CD4-positive, alpha-beta T cell treated with Interleukin-4 for 1 hour (primary cell): Measurements from ENCODE around the gene ORAI2.
"Not testable (repeated sequence)": the region's sequence is repeated elsewhere in the genome, so short reads cannot be mapped to it uniquely, and the experiment has no call there.

Source experiments
- DNase-seq, 2 donors: peaks; one replicate each; pipeline ENCODE4 v3.0.0-alpha.2; 2020 to 2022

ORAI2 gene

DNA sequence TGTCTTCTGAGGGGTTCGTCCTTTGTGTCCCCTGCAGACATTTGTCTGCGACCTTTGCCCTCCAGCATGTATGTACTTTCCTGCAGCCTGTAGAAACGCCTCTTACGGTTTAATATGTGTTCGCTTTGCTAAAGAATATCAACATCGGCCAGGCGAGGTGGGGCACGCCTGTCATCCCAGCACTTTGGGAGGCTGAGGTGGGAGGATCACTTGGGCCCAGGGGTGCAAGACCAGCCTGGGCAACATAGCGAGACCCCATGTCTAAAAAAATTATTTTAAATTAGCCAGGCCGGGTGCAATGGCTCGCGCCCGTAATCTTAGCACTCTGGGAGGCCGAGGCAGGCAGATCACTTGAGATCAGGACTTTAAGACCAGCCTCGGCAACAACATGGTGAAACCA lies 15.8 kb downstream of the ORAI2 start:
- DNase-seq = no peak

DNA sequence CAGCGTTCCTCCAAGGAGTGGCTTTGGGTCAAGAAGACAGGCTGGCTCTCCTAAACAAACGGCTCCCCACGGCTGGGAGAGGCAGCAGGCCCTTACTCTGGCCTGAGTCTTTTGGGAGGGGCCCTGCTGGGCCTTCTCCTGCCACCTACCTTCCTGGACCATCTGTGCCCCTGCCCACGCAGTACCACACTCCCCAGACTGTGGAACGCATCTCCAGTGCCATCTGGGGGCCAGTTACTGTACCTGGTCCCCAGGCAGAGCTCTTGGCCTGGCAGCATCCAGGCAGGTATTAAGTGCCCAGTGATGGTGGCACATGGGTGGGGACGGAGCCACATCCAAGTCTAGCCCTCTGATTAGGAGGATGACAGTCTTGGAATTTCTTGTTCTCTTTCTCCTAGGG lies 16.9 kb downstream of the ORAI2 start:
- DNase-seq = peak; percentile 62 to 68

DNA sequence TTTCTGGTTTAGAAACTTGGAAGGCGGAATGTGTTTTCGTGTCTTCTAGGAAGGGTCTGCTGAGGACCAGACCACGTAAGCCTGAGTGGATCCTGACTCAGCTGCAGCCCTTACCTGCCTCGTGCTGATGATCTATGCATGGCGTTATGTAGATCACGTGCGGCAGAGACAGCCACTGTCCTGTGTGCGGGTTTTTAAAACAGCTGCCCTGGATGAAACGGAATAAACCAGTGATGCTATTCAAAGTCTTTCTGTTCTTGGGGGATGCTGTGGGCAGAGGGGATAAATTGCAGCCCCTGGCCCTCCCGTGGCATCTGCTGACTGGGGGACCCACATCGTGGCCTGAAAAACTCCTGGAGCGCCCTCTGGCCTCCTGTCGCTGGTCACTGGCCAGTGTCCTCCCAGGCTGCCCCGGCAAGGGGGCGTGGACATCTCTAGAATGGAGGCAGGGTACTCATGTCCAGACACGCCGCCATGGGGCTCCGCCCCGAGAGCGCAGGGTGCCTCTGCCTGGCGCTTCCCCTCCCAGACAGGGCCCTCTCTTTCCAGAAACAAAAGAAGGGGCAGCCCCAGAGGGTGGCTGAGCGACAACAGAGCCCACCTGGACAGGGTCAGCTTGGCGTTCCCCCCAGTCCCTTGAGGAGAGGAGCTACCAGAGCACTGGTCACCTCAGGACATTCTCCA lies 18.1 kb downstream of the ORAI2 start:
- DNase-seq = no peak

DNA sequence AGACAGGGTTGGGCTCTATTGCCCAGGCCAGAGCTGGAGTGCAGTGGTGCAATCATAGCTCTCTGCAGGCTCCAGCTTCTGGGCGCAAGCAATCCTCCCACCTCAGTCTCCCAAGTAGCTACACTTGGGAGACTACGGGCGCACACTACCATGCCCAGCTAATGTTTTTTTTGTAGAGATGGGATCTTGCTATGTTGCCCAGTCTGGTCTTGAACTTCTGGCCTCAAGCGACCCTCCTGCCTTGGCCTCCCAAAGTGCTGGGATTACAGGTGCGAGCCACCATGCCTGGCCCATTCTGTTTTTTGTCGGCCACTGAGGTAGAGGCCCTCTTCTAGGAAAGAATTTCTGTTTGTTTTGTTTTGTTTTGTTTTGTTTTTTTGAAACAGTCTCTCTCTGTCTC lies 19.1 kb downstream of the ORAI2 start:
- DNase-seq = no peak

DNA sequence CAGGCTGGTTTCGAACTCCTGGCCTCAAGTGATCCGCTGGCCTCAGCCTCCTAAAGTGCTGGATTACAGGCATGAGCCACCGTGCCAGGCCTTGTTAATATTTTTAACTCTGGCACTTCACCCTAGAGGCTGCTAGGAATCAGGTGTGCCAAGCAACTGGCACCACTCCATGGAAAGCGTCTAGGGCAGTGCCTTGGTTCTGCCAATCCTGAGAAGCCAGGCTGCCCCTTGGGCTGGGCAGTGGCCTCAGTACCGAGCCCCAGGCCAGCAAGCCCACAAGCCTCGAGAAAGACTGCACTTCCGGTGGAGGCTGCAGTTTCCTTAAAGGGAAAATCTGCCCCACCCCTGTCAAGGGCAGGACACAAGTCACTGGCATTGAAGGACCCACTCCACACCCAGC lies 19.9 kb downstream of the ORAI2 start:
- DNase-seq = no peak

DNA sequence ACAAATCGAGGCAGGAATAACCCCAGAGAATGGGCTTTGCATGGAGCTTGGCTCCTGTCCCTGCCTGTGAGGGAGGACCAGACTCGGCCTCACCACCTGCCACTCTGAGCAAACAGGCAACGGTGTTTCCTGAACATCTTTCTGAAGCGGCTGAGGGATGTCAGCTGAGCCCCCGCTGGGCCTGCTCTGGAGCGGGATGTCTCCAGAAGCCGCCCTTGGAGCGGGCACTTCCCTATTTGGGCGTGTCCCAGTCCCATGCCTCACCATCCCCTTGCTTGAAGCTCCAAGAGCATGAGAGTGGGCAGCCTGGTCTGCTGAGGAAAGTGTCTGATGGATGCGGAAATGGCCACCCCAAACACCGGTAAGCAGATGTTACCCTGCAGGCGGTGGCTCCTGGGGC lies 21.1 kb downstream of the ORAI2 start:
- no peak for DNase-seq

DNA sequence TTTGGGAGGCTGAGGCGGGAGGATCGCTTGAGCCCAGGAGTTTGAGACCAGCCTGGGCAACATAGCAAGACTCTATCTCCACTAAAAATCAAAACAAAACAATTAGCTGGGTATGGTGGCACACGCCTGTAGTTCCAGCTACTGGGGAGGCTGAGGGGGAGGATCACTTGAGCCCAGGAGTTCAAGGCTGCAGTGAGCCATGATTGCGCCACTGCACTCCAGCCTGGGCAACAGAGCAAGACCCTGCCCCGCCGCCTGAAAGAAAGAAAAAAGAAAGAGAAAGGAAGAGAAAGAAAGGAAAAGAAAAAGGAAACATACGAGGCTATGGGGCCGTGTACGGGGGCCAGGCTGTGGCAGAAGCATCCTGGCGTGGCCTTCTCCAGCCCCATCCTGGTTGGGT lies 21.6 kb downstream of the ORAI2 start:
- not testable (repeated sequence) for DNase-seq

DNA sequence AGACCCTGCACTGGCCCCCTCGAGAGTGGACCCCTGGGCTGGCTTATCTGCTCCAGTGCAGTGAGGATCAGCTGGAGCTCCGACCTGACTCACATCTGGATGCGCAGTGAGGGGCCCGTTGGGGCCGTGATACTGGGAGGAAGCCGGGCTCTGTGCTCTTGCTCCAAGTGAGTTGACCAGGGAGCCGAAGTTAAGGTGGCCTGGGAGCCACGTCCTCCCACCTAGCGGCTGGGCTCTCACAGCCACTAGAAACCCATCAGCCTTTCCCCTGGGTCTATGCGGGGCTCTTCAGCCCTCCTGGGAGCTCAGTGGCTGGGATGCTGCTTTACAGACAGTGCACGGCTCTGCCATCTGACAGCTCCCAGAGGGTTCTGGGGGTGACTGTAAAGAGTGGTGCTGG lies 22.2 kb downstream of the ORAI2 start:
- no peak for DNase-seq

DNA sequence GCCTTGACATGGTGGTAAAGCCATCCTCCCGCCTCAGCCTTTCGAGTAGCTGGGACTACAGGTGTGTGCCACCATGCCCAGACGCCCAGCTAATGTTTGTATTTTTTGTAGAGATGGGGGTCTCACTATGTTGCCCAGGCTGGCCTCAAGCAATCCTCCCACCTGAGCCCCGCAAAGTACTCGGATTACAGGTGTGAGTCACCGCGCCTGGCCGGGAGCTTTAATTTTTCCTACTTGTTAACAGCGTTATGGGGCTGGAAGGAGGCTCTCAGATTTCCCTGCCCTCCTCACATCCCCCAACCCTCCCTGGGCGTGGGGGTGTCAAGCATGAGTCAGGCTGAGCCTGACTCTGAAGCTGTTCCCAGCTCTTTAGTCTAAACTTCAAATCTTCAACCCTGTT lies 23.0 kb downstream of the ORAI2 start:
- DNase-seq = no peak

DNA sequence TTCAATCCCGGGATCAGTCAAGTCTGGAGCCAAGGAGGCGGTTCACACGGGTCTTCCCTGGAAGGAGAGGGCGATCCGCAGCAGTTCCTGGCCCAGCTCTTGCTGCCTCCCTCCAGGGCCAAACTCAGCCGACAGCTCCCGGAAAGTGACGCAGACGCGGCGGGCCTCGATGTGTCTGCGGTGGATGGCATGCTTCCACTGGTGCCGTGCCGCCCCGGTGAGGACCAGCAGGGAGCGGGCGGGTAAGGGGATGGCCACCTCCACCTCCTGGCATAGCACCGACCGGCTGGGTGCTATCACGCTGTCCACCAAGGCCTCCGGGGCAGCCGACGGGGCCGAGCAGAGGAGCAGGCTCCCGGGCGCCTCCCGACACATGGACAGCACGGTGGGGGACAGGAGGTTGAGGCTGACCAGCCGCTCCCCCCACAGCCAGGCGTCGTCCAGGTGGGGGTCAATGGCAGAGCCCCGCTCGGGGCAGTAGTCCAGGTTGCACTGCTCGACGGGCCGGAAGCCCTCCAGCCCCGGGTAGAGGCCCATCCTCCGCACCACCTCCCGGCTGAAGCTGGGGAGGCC lies 24.1 kb downstream of the ORAI2 start:
- DNase-seq = no peak

DNA sequence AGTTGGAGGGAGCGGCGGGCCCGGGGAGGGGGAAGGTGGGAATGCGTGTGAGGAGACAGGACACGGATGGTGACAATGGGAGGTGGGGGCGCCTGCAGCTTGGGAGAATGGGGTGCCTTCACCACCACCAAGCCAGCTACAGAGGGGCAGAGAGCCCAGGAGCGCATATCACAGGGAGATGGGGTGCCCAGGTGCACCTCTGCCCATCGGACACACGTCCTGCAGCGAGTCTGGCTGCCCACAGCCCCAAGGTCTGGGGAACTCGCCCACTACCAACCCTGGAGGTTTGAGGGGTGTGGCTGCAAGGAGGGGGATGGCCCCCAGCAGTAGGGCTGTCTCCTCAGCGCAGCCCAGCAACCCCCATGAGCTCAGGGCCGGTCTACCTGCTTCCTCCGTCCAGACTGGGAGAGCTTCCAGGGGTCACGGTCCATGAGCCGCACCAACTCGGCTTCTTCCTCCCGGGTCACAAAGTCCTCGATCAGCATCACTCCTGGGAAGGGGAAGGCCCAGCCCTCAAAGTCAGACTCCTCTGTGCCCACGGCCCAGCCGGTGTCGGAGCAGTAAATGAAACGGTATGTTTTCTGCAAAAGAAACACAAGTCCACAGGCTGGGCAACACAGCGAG lies 26.0 kb downstream of the ORAI2 start:
- DNase-seq = no peak

DNA sequence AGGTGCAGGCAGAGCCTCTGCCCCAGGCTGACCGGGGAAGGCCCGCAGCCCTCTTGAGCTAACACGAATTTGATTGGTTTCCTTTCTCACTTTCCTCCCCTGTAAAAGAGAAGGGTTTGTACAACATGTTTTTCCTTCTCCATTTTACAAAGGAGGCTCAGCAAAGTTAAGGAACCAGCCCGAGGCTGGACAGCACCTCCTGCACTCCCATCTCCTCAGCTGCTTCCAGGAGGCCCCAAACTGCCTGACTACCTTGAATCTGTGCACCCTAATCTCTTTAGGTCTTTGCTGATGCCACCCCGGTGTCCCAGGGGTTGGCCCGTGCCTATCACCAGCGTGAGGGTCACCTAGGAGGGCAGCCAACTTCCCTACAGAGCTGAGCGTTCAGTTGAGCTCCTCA lies 27.1 kb downstream of the ORAI2 start:
- no peak for DNase-seq

DNA sequence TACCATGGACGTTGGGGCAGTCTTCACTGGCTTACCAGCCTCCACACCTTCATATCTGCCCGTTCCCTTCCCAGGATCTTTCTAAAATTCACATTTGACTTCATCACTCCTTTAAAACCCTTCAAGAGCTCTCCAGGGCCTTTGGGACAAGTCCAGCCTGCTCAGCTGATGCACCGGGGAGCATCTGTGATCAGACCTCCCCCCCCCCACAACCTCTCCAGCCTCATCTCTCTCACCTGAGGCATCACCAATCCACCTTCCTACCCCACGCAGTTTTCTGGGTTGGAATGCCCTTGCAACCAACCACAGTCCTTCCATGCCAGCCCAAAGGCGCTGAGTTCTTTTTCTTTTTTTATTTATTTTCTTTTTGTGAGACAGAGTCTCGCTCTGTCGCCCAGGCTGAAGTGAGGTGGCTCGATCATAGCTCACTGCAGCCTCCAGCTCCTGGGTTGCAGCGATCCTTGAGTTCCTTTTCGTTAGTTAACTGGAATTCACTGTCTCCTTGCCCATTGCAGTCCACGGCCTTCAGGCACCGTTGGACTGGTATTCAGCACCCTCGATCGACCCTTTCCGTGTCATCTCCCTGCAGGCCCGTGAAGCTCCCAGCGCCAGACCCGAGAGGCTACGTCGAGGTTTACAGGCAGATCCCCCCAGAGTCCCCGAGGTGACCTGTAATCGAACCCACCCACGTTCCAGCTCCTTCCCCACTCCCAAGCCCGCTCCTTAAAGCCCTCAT lies 30.6 kb downstream of the ORAI2 start:
- DNase-seq = no peak

DNA sequence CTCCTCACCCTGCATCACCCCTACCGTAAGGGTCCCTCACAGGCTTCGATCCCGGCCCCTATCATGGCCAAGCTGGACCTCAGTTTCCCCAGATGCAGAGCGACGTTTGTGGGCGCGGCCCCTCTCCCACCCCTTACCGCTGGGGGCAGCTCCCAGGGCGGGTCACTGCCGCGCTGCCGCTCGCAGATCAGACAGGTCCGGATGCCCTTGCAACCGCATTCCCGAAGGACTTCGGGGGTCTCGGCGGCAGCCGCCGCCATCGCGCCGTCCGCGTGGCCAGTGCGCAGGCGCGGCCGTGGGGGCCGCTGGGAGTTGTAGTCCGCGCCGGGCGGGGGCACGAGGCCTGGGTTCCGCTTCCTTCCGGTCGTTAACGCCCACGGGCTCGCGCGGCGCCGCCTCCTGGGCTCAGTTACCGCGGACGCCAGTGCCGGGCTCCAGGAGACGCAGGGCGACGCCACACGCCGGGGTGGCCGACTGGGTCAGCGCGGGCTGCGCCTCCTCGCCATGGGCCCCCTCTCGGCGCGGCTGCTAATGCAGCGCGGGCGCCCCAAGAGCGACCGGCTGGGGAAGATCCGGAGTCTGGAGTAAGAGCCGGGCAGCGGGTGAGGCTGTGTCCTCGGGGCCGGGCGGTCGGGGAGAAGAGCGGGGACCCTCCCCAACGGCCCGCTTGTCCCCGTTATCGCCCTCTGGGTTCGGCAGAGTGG lies 31.4 kb downstream of the ORAI2 start, which contains the start of the genes ALKBH4 and LRWD1:
Gene ALKBH4, minus strand, starts transcription at position 287 of the 704 bp plus-strand sequence. Its CDS starts 27 bp downstream, at position 260.
Gene LRWD1, plus strand, starts transcription at position 408 of the 704 bp plus-strand sequence. Its CDS starts 97 bp downstream, at position 505.
- peak; percentile 94 for DNase-seq

DNA sequence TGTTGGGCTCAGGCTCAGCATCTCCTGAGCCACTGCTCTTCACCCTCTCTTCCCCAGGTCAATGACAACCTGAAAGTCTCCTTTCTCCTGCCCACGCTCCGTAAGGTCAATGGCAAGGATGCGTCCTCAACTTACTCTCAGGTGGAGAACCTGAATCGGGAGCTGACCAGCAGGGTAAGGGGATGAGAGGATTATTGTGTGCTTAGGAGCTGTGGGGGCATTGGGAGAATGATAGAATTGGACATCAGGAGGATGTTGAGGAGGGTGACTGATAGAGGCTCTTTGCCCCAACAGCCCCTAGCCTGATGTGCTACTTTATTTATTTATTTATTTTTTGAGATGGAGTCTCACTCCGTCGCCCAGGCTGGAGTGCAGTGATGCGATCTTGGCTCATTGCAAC lies 32.7 kb downstream of the ORAI2 start:
- DNase-seq = no peak

DNA sequence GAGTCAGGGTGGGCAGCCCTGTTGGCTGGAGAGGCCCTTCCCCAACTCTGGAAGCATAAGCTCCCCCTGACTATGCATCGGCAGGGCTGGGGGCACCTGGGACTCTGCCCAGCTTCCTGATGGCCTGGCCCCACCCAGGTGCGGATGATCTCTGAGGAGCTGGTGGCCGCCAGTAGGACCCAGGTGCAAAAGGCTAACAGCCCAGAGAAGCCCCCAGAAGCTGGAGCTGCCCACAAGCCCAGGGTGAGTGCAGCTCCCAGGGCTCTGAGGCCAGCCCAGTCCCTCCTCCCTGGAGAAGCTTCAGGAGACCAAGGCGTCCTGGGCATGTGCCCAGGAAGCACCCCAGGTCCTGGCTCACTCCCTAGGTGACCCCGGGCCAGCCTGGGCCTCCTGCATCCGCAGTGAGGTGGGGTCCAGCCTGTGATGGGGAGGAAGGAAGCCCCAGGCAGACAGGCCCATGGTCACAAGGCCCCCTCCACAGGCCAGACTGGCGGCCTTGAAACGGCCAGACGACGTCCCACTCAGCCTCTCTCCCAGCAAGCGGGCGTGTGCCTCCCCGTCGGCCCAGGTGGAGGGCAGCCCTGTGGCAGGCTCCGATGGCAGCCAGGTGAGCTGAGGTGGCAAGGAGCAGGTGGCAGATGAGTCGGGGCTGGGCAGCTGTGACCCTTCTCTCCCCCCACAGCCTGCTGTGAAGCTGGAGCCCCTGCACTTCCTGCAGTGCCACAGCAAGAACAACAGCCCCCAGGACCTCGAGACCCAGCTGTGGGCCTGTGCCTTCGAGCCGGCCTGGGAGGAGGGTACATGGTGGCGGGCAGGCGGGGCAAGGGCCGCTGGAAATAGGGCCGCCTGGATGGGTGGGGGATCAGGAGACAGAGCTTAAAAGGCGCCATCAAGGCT lies 34.5 kb downstream of the ORAI2 start:
- no peak for DNase-seq

DNA sequence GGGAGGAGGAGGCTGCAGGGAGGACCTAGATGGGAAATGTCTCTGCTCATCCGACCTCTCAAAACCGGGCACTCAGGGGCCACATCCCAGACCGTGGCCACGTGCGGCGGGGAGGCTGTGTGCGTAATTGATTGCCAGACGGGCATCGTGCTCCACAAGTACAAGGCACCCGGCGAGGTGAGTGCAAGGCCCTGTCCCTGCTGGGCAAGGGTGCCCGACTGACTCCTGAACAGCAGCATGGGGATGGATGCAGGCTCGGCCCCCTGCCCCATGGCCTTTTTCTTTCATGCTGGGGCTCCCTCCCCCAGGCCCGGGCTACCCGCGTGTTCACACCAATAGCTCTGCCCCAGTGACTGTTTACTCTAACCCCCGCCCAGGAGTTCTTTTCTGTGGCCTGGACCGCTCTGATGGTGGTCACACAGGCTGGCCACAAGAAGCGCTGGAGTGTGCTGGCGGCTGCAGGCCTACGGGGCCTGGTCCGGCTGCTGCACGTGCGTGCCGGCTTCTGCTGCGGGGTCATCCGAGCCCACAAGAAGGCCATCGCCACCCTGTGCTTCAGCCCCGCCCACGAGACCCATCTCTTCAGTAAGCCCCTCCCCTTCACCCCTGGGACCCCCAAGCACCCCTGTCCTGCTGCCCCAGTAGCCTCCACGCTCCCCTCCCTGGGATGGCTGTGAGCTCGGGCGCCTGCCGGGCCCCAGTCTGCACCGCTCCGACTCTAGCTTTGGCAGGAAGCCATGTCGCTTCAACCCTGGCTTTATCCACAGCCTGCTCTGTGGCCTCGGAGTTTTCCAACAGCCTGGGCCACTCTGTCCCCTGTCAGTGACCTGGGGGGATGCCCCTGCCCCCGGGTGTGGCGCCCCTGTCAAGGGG lies 35.3 kb downstream of the ORAI2 start:
- no peak for DNase-seq

DNA sequence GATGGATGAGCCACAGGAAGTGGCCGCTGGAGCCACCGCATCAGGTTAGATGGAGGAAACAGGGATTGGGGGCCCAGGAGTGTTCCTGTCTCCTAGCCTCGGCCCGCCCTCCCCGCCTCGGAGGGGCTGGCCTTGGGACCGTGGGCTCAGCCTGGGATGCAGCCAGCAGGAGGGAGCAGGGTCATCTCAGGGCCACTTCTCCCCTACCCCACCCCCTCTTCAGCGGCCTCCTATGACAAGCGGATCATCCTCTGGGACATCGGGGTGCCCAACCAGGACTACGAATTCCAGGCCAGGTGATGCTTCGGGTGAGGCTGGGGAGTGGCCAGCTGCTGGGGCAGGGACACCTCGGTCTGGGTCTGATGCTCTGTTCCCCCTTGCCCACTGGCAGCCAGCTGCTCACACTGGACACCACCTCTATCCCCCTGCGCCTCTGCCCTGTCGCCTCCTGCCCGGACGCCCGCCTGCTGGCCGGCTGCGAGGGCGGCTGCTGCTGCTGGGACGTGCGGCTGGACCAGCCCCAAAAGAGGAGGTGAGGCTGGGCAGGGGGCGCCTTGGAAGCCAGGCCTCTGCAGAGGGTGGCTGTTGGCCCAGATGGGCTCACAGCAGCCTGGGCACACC lies 36.1 kb downstream of the ORAI2 start:
- DNase-seq = no peak

DNA sequence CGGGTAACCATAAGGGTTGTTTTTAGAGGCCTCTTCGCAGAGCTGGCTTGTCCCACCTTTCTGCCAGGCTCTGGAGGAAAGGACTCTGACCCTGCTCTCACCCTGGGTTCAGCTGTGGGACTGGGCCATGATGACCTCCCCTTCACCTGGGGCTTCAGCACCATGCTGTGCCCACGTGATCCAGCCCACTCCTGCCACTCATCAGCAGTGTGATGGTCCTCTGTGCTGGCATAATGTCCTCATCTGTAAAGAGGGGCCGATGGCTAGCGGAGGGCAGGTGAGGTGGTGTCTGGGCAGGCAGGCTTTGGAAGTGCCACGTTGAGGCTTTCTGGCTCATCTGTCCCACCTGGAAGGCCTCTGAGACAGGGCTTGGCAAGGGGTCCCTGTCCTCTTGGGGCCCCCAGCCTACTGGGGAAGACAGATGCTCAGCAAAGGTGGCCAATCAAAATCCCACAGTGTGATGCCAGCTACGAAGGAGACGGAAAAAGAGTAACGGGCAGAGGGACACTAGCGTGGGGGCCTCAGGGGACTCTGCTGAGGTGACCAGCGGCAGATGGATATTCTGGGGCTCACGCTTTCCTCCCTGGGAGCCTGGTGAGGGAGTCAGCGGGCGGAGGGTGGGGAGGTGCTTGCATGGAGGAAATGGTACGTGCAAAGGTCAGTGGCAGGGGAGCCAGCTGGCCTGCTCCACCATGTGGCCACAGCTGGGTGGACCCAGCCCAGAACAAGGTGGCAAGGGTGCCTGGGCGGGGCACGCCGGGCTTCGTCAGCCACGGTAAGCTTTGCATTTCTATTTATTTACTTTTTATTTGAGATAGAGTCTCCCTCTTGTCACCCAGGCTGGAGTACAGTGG lies 36.8 kb downstream of the ORAI2 start:
- no peak for DNase-seq

DNA sequence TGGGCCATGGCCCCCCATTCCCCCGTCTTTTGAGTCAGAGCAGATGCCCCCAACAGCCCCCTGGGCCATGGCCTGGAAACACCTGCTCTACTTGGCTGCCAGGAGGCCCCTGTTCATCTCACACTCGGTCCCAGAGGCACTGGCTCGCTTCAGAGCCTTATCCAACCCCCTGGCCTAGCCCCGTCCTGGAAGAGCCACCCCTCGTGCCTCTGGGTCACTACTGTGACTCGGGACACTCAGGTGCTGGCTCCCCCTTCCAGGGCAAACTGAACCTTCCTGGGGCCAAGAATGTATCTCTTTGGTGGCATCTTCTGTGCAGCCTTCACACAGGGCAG lies 38.4 kb downstream of the ORAI2 start:
- no peak for DNase-seq
